GM06990 (cell line): ENCODE data around the gene TNRC6B.

ENCODE experiments used
- DNase-seq: peaks from one replicate; pipeline ENCODE4 v3.0.0-alpha.2; 2011; ENCODE audit not compliant: insufficient read length; ENCODE audit errors: extremely low read depth
- H3K27me3 ChIP-seq: replicated peaks from 2 replicates; pipeline ENCODE4 v1.6.0; 2011; ENCODE audit warnings: low read length; ENCODE audit not compliant: control insufficient read depth, insufficient read depth
- H3K36me3 ChIP-seq: 2 replicates; pipeline ENCODE4 v1.5.1; 2011; ENCODE audit warnings: low read length; ENCODE audit not compliant: control insufficient read depth, insufficient read depth
- H3K4me3 ChIP-seq: replicated peaks from 2 replicates; pipeline ENCODE4 v1.5.1; 2011; ENCODE audit warnings: low read depth, mild to moderate bottlenecking, control low read depth, low read length
- CTCF ChIP-seq: IDR thresholded peaks from 2 replicates; pipeline ENCODE4 v1.5.1; 2011; ENCODE audit warnings: low read length, control low read depth, mild to moderate bottlenecking, inconsistent platforms; ENCODE audit not compliant: insufficient read depth, poor library complexity, severe bottlenecking

The TNRC6B gene

GRCh38 chr22:40211476-40212054 is 33.8 kb downstream of the TNRC6B start:
- Histone ChIP-seq H3K36me3 (no peaks in the 10 kb centered on the region), H3K27me3 (no peaks in the 10 kb centered on the region), H3K4me3 (no peak overlapping the region)
- TF ChIP-seq CTCF: no peak
- no peak for DNase-seq

DNA sequence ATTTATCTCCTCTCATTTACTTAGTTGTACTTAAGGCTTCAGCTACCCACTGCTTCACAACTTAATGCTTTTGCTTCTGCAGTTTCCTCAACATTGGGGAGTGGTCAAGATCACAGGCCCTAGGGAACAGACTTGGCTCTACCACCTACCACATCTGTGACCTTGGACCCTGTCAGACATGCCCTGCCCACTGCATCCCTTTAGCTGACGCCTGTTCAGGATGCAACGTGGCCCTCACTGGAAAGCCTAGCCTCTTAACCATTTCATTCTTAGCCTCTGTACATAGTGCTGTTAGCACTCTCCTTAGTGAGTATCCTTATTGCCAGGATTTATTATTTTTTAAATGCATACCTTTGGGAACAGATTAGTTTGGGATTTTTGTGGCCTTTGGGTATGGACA is 34.4 kb downstream of the TNRC6B start:
- no peak for DNase-seq
- no peak overlapping the region for H3K4me3 ChIP-seq
- no peaks in the 10 kb centered on the region for H3K27me3 ChIP-seq
- H3K36me3 ChIP-seq: no peaks in the 10 kb centered on the region
- no peak for TF ChIP-seq CTCF

DNA sequence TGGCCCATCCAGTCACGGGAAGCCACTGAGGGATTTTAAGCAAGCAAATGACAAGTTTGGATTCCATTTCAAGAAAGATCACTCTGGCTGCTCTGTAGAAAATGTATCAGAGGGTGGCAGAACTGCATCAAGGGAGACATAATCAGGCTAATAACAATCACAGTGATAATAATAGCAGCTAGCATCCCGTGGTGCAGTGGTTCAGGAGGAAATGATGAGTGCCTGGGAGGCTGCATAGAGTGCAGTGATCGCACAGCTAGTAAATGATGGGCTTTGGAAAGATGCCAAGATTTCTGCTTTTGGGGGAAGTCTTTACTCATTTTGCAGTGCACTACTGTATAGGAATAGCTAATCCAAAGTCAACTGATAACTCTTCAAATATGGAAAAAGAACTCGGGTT is 35.8 kb downstream of the TNRC6B start:
- H3K27me3 ChIP-seq: no peaks in the 10 kb centered on the region
- no peak overlapping the region for H3K4me3 ChIP-seq
- no peaks in the 10 kb centered on the region for H3K36me3 ChIP-seq
- no peak for DNase-seq
- TF ChIP-seq CTCF: no peak

DNA sequence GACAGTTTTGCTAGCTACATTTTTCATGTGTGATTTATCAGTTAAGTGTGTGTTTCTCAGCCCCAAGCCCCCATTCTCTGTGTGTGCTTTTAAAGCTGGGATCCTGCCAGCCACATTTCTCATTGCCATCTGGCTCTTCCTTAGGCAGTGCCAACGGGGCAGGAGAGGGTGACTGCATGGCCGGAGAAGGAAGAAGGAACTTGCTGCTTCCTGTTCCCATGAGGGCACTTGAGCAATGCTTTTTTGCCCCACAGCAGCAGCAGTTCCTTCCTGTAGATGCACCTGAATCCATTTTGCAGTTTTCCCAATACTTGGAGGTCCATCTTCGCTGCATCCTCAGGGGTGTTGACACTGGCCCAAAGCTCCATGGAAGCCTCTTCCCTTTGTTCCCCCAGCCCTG is 37.5 kb downstream of the TNRC6B start:
- TF ChIP-seq CTCF: no peak
- Histone ChIP-seq H3K36me3 (peaks cover 3% of the 10 kb centered on the region), H3K4me3 (no peak overlapping the region), H3K27me3 (no peaks in the 10 kb centered on the region)
- no peak for DNase-seq

GRCh38 chr22:40216041-40216756 is 38.5 kb downstream of the TNRC6B start:
- DNase-seq: peak; percentile 59
- no peak for TF ChIP-seq CTCF
- Histone ChIP-seq H3K4me3 (peak overlapping the region; percentile 4; the same call in 1 of the 2 replicates), H3K36me3 (peaks cover 3% of the 10 kb centered on the region), H3K27me3 (no peaks in the 10 kb centered on the region)
